ENCODE data around the gene NPIPA3.

GRCh38 chr16:14676633-14677032 lies 26.6 kb upstream of the NPIPA3 start:
- no peak for TF ChIP-seq PHF8 (conservative IDR thresholded peaks at IDR 0.05; ENCODE audit: low read depth, low read length)
- TF ChIP-seq CTCF (IDR thresholded peaks at IDR 0.05; ENCODE audit: control extremely low read depth in 1 of 3, insufficient read depth in 1 of 3, low read depth in 1 of 3, low read length in 3 of 3): no peak
- no peak for TF ChIP-seq RAD21 (IDR thresholded peaks at IDR 0.05 in 1 of 2, conservative IDR thresholded peaks at IDR 0.05 in 1 of 2; ENCODE audit: low read depth in 2 of 2, low read length in 2 of 2)
- TF ChIP-seq TEAD4 (IDR thresholded peaks at IDR 0.05; ENCODE audit: low read depth, low read length): no peak
- no peak for TF ChIP-seq POLR2A (IDR thresholded peaks at IDR 0.05; ENCODE audit: control extremely low read depth in 1 of 2, low read depth in 2 of 2, low read length in 2 of 2)
- no peak for TF ChIP-seq SIN3A (conservative IDR thresholded peaks at IDR 0.05 in 1 of 2, IDR thresholded peaks at IDR 0.05 in 1 of 2; ENCODE audit: low read depth in 1 of 2, low read length in 2 of 2)
- no peak for TF ChIP-seq HDAC2 (IDR thresholded peaks at IDR 0.05; ENCODE audit: borderline replicate concordance in 1 of 2, low read depth in 2 of 2, low read length in 2 of 2)
- TF ChIP-seq POLR2AphosphoS5 (IDR thresholded peaks at IDR 0.05; ENCODE audit: low read depth, low read length): no peak
- TF ChIP-seq EZH2 (IDR thresholded peaks at IDR 0.05; ENCODE audit: low read depth, low read length, severe bottlenecking): no peak
- TF ChIP-seq SP1 (IDR thresholded peaks at IDR 0.05; ENCODE audit: low read depth, low read length): no peak
- no peak for TF ChIP-seq EP300 (IDR thresholded peaks at IDR 0.05; ENCODE audit: borderline replicate concordance in 1 of 2, low read depth in 2 of 2, low read length in 2 of 2)
- TF ChIP-seq RFX5 (IDR thresholded peaks at IDR 0.05; ENCODE audit: borderline replicate concordance, low read depth, low read length): no peak
- no peak for TF ChIP-seq CBX5 (IDR thresholded peaks at IDR 0.05; ENCODE audit: low read depth, low read length)

Measured in H1 (cell line).